Measurements from ENCODE around the gene TUT4.

TUT4 gene

GRCh38 chr1:52533713-52534112, 19.2 kb downstream of the TUT4 start:
- no peak for DNase-seq (ENCODE audit: low read depth, low spot score)

- no peak for DNase-seq (ENCODE audit: low read depth, low spot score)
Measured at GRCh38 chr1:52532731-52533327, 20.1 kb downstream of the TUT4 start.

GRCh38 chr1:52532247-52532646, 20.6 kb downstream of the TUT4 start:
- DNase-seq (ENCODE audit: low read depth, low spot score) = no peak

GRCh38 chr1:52531249-52531872, 21.5 kb downstream of the TUT4 start:
- DNase-seq (ENCODE audit: low read depth, low spot score) = no peak

GRCh38 chr1:52530563-52531144, 22.2 kb downstream of the TUT4 start:
- no peak for DNase-seq (ENCODE audit: low read depth, low spot score)

- DNase-seq (ENCODE audit: low read depth, low spot score) = no peak
Measured at GRCh38 chr1:52523376-52523775, 29.5 kb downstream of the TUT4 start.

GRCh38 chr1:52520148-52520547, 32.7 kb downstream of the TUT4 start:
- DNase-seq (ENCODE audit: low read depth, low spot score) = no peak

GRCh38 chr1:52518962-52519361, 33.9 kb downstream of the TUT4 start:
- DNase-seq (ENCODE audit: low read depth, low spot score) = no peak

- DNase-seq (ENCODE audit: low read depth, low spot score) = no peak
Measured at GRCh38 chr1:52511851-52512615, 40.9 kb downstream of the TUT4 start.

- no peak for DNase-seq (ENCODE audit: low read depth, low spot score)
Measured at GRCh38 chr1:52511439-52511838, 41.5 kb downstream of the TUT4 start.

GRCh38 chr1:52506920-52507546, 45.9 kb downstream of the TUT4 start:
- no peak for DNase-seq (ENCODE audit: low read depth, low spot score)

GRCh38 chr1:52506349-52506748, 46.5 kb downstream of the TUT4 start:
- no peak for DNase-seq (ENCODE audit: low read depth, low spot score)

GRCh38 chr1:52504720-52505119, 48.2 kb downstream of the TUT4 start:
- no peak for DNase-seq (ENCODE audit: low read depth, low spot score)

GRCh38 chr1:52503706-52504105, 49.2 kb downstream of the TUT4 start:
- DNase-seq (ENCODE audit: low read depth, low spot score) = no peak

- no peak for DNase-seq (ENCODE audit: low read depth, low spot score)
Measured at GRCh38 chr1:52502789-52503188, 50.1 kb downstream of the TUT4 start.

GRCh38 chr1:52487632-52488031, 65.3 kb downstream of the TUT4 start:
- DNase-seq (ENCODE audit: low read depth, low spot score) = no peak

GRCh38 chr1:52482326-52483004, 70.4 kb downstream of the TUT4 start:
- DNase-seq (ENCODE audit: low read depth, low spot score) = no peak

GRCh38 chr1:52479076-52479475, 73.8 kb downstream of the TUT4 start:
- DNase-seq (ENCODE audit: low read depth, low spot score) = no peak

- no peak for DNase-seq (ENCODE audit: low read depth, low spot score)
Measured at GRCh38 chr1:52477876-52478275, 75.0 kb downstream of the TUT4 start.

GRCh38 chr1:52476943-52477342, 75.9 kb downstream of the TUT4 start:
- no peak for DNase-seq (ENCODE audit: low read depth, low spot score)

GRCh38 chr1:52474807-52475206, 78.1 kb downstream of the TUT4 start:
- DNase-seq (ENCODE audit: low read depth, low spot score) = no peak

- no peak for DNase-seq (ENCODE audit: low read depth, low spot score)
Measured at GRCh38 chr1:52473039-52473438, 79.9 kb downstream of the TUT4 start.
